Gastrocnemius medialis (tissue), 4 donors: ENCODE results near the gene ASPRV1. TPM values are rescaled to one million over a fixed set of nuclear protein-coding genes. Genes with fewer than 3 reads are reported as not detected.

Source experiments
- ATAC-seq, 2 donors: fragments of 150-250 bp; one replicate each; pipeline ENCODE4 v1.9.1; 2016
- DNase-seq, 2 donors: peaks; one replicate each; pipeline ENCODE4 v3.0.0-alpha.2; 2019
- H3K27ac ChIP-seq, 4 donors: fragments of 200-600 bp; sonication (generic); 1 replicate in 1 of 4; 2 replicates in 3 of 4; pipeline ENCODE4 v1.5.1; 2016 to 2018; ENCODE audit warnings: mild to moderate bottlenecking in 2 of 4, moderate library complexity in 1 of 4
- H3K27me3 ChIP-seq, 3 donors: fragments of 200-600 bp; sonication (generic) in 2 of 3; 1 replicate in 1 of 3; 2 replicates in 2 of 3; pipeline versions ENCODE4 v1.5.1 to v1.6.0; 2016 to 2019; ENCODE audit warnings: mild to moderate bottlenecking in 1 of 3, moderate library complexity in 1 of 3
- H3K36me3 ChIP-seq, 2 donors: fragments of 200-600 bp; sonication (generic) in 1 of 2; one replicate each; pipeline ENCODE4 v1.5.1; 2017 to 2018
- H3K4me1 ChIP-seq, 2 donors: fragments of 200-600 bp; sonication (generic) in 1 of 2; one replicate each; pipeline ENCODE4 v1.5.1; 2016 to 2017; ENCODE audit warnings: mild to moderate bottlenecking in 2 of 2
- H3K4me3 ChIP-seq, 4 donors: fragments of 200-600 bp; sonication (generic) in 3 of 4; 1 replicate in 1 of 4; 2 replicates in 3 of 4; pipeline ENCODE4 v1.5.1; 2016 to 2019; ENCODE audit warnings: mild to moderate bottlenecking in 2 of 4
- H3K9me3 ChIP-seq, 3 donors: fragments of 200-600 bp; sonication (generic) in 2 of 3; 1 replicate in 1 of 3; 2 replicates in 2 of 3; pipeline ENCODE4 v1.5.1; 2016 to 2019
- CTCF ChIP-seq, 5 experiments: fragments of 450-650 bp in 3 of 5; fragments of 200-600 bp in 2 of 5; sonication (generic) in 2 of 5; IDR thresholded peaks in 4 of 5; conservative IDR thresholded peaks in 1 of 5; 1 replicate in 4 of 5; 2 replicates in 1 of 5; pipeline ENCODE4 v1.5.1; 2016 to 2019; ENCODE audit warnings: antibody characterized with exemption in 5 of 5, mild to moderate bottlenecking in 3 of 5, moderate library complexity in 3 of 5
- POLR2A ChIP-seq, 2 donors: fragments of 450-650 bp; IDR thresholded peaks; one replicate each; pipeline ENCODE4 v1.6.1; 2017; ENCODE audit warnings: antibody characterized with exemption in 2 of 2, mild to moderate bottlenecking in 2 of 2, moderate library complexity in 2 of 2
- in situ Hi-C, 4 donors: fragments of 200-750 bp; cut with MboI; loops; one replicate each; pipeline versions ENCODE4 v1.15.0 to v1.8.0; 2017; ENCODE audit warnings: low sequenced_read_pairs in 4 of 4
- intact Hi-C: fragments of 100-400 bp; cut with DNase I; formaldehyde crosslinking; loops from one replicate; pipeline ENCODE4 v1.15.1; 2023; ENCODE audit warnings: low total_unique reads
- total RNA-seq, 4 donors: library from RNA; depleted of rRNA; stranded (reverse); fragments of >200 nt; gene quantifications; one replicate each; pipeline versions ENCODE4 v1.1.0 to v1.2.3, GENCODE V29; 2016

Gene ASPRV1
- total RNA-seq, 4 donors from 2014 or later, result 0.39 to 3.1 (median 0.61) TPM

- in situ Hi-C loops (no loop called here), intact Hi-C loops (no loop called here)
- no peaks in the 10 kb centered on the region for H3K9me3 ChIP-seq
- H3K36me3 ChIP-seq, result no peaks in the 10 kb centered on the region
- no peak overlapping the region for H3K27ac ChIP-seq
- H3K4me3 ChIP-seq, result no peak overlapping the region
- H3K4me1 ChIP-seq, result no peaks in the 10 kb centered on the region
- no peak for DNase-seq
- H3K27me3 ChIP-seq, result no peaks in the 10 kb centered on the region
- ATAC-seq, result no peak
- no peak for TF ChIP-seq POLR2A (IDR thresholded peaks at IDR 0.05)
- TF ChIP-seq CTCF (IDR thresholded peaks at IDR 0.05 in 4 of 5, conservative IDR thresholded peaks at IDR 0.05 in 1 of 5), result no peak
Observed at GRCh38 chr2:69948032-69948962, 13.1 kb downstream of the ASPRV1 start.

- DNase-seq (no peak), ATAC-seq (no peak)
- Histone ChIP-seq H3K27ac (no peak overlapping the region), H3K36me3 (peaks cover 0 to 2% of the 10 kb centered on the region in 2 donors), H3K4me1 (no peaks in the 10 kb centered on the region), H3K27me3 (no peaks in the 10 kb centered on the region), H3K9me3 (no peaks in the 10 kb centered on the region), H3K4me3 (no peak overlapping the region)
- intact Hi-C loops, result no loop called here
- in situ Hi-C loops, result no loop called here
- no peak for TF ChIP-seq POLR2A (IDR thresholded peaks at IDR 0.05)
Observed at GRCh38 chr2:69947325-69947931, 14.0 kb downstream of the ASPRV1 start.

GRCh38 chr2:69946351-69947324 lies 14.8 kb downstream of the ASPRV1 start:
- no peak for ATAC-seq
- intact Hi-C loops (no loop called here), in situ Hi-C loops (no loop called here)
- no peak overlapping the region for H3K27ac ChIP-seq
- H3K4me1 ChIP-seq, result no peaks in the 10 kb centered on the region
- TF ChIP-seq POLR2A (IDR thresholded peaks at IDR 0.05) (no peak), CTCF (IDR thresholded peaks at IDR 0.05 in 4 of 5, conservative IDR thresholded peaks at IDR 0.05 in 1 of 5) (no peak)
- H3K36me3 ChIP-seq, result peaks cover 0 to 2% of the 10 kb centered on the region in 2 donors
- H3K4me3 ChIP-seq, result no peak overlapping the region
- no peaks in the 10 kb centered on the region for H3K9me3 ChIP-seq
- no peak for DNase-seq
- no peaks in the 10 kb centered on the region for H3K27me3 ChIP-seq

- intact Hi-C loops (no loop called here), in situ Hi-C loops (no loop called here)
- no peaks in the 10 kb centered on the region for H3K27me3 ChIP-seq
- H3K36me3 ChIP-seq, result peaks cover 2 to 5% of the 10 kb centered on the region in 2 donors
- ATAC-seq (no peak), DNase-seq (no peak)
- H3K4me1 ChIP-seq, result no peaks in the 10 kb centered on the region
- TF ChIP-seq CTCF (IDR thresholded peaks at IDR 0.05 in 4 of 5, conservative IDR thresholded peaks at IDR 0.05 in 1 of 5), result no peak
- no peak for TF ChIP-seq POLR2A (IDR thresholded peaks at IDR 0.05)
- H3K27ac ChIP-seq, result no peak overlapping the region
- no peak overlapping the region for H3K4me3 ChIP-seq
- no peaks in the 10 kb centered on the region for H3K9me3 ChIP-seq
Observed at GRCh38 chr2:69945941-69946340, 15.5 kb downstream of the ASPRV1 start.
